K562 (cell line): ENCODE measurements around the gene DBP. TPM values are rescaled to one million over a fixed set of nuclear protein-coding genes. Genes with fewer than 3 reads are reported as not detected.
A peak's percentile ranks its signal among the peaks of the same experiment; 100 is the strongest.

ENCODE experiments used
- ARID3A ChIP-seq: IDR thresholded peaks from 2 replicates; pipeline ENCODE4 v1.6.1; 2012; ENCODE audit warnings: low read depth, low read length, improper control_type of control experiment, borderline replicate concordance
- EHMT2 ChIP-seq: fragments of 450-650 bp; IDR thresholded peaks from 2 replicates; pipeline ENCODE4 v1.6.1; 2018; ENCODE audit warnings: antibody characterized with exemption
- FOSL1 ChIP-seq: fragments of 200-800 bp; sonication (Bioruptor generic); conservative IDR thresholded peaks from 2 replicates; pipeline ENCODE4 v1.6.1; 2016; ENCODE audit warnings: missing genetic modification characterization, missing compliant biosample characterization
- HCFC1 ChIP-seq: IDR thresholded peaks from 2 replicates; pipeline ENCODE4 v1.6.1; 2012; ENCODE audit warnings: low read depth, low read length, improper control_type of control experiment
- NR1H2 ChIP-seq: sonication (generic); formaldehyde crosslinking; IDR thresholded peaks from 2 replicates; pipeline ENCODE4 v1.4.0; 2020; ENCODE audit warnings: mild to moderate bottlenecking, missing genetic modification reagents
- PHTF2 ChIP-seq: fragments of 250-450 bp; sonication (Bioruptor Pico); IDR thresholded peaks from 2 replicates; pipeline ENCODE4 v1.5.0; 2021; ENCODE audit warnings: mild to moderate bottlenecking
- SP2 ChIP-seq: IDR thresholded peaks from 2 replicates; pipeline ENCODE4 v1.6.1; 2011; ENCODE audit warnings: mild to moderate bottlenecking, low read depth, low read length, moderate library complexity; ENCODE audit not compliant: poor library complexity, severe bottlenecking; ENCODE audit errors: extremely low read depth
- polyA plus RNA-seq, 8 experiments: library from polyadenylated mRNA; depleted of rRNA in 4 of 8; stranded (reverse) in 5 of 8; unstranded in 3 of 8; fragments of >200 nt; fragmentation: Nextera tagmentation in 2 of 8; fragmentation: Illumina TruSeq in 1 of 8; extraction: Ambion mirVana in 2 of 8; extraction: Trizol in 1 of 8; gene quantifications; 2 replicates each; pipeline versions ENCODE4 v1.2.1 to v1.2.3, GENCODE V29; 2011 to 2014; ENCODE audit warnings: inconsistent platforms in 1 of 8, missing spikeins in 1 of 8
- total RNA-seq, 7 experiments: library from RNA; depleted of rRNA in 6 of 7; stranded (reverse); fragments of >200 nt in 6 of 7; fragmentation: Illumina TruSeq in 2 of 7; extraction: Trizol in 2 of 7; gene quantifications; 2 replicates each; pipeline versions ENCODE4 v1.2.1 to v1.2.3, GENCODE V29; 2011 to 2021; ENCODE audit warnings: low replicate concordance in 1 of 7
- TF ChIP-seq, protein P1 (sequence below): fragments of 200-800 bp; sonication (Bioruptor generic); IDR thresholded peaks from 2 replicates; pipeline ENCODE4 v1.6.1; 2017; ENCODE audit warnings: missing genetic modification characterization, missing compliant biosample characterization
- TF ChIP-seq, protein P2 (sequence below): fragments of 450-650 bp; IDR thresholded peaks from 2 replicates; pipeline ENCODE4 v1.6.1; 2016; ENCODE audit warnings: missing biosample characterization, missing genetic modification characterization

The DBP gene
- total and polyA plus RNA-seq, 9 of the 15 experiments (the other 6 are each of a cell fraction or from before 2014, with no cell fraction given): 0.25 to 5.5 (median 1.8) TPM

DNA sequence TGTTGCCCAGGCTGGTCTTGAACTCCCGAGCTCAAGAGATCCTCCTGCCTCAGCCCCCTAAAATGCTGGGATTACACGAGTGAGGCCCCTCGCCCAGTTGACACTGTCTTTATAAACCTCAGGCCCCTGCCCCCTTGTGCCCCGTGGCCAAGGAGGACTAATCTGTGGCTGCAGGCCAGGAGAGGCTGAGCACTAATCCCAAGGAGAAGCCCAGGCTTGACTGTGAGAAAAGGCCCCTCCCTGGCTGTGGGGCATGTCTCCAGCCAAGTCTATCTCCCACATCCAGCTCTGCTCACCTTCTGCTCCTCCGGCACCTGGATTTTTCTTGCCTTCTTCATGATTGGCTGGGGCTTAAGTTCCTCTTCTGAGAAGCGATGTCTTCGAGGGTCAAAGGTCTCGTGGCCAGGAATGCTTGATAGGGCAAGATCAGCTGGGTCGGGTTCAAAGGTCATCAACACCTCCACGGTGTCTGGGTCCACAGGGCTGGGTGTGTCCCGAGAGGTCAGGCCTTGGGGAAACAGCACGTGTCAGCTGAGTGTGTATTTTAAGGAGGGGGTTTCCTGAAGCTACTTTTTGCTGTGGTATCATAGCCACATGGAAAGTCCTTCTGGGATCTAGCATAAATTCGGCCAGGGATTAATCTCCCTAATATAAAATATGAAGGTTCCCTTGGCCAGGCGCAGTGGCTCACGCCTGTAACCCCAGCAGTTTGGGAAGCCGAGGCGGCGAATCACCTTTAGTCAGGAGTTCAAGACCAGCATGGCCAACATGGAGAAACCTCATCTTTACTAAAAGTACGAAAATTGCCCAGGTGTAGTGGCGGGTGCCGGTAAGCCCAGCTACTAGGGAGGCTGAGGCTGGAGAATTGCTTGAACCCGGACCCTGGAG, 3.8 kb downstream of the DBP start (continued):
- TF ChIP-seq, protein P1, sequence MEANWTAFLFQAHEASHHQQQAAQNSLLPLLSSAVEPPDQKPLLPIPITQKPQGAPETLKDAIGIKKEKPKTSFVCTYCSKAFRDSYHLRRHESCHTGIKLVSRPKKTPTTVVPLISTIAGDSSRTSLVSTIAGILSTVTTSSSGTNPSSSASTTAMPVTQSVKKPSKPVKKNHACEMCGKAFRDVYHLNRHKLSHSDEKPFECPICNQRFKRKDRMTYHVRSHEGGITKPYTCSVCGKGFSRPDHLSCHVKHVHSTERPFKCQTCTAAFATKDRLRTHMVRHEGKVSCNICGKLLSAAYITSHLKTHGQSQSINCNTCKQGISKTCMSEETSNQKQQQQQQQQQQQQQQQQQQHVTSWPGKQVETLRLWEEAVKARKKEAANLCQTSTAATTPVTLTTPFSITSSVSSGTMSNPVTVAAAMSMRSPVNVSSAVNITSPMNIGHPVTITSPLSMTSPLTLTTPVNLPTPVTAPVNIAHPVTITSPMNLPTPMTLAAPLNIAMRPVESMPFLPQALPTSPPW: peak; percentile 22; the same call in 1 of the 2 replicates
- TF ChIP-seq NR1H2 (CRISPR knock-in tag): no peak
- TF ChIP-seq PHTF2 (CRISPR knock-in tag): no peak
- TF ChIP-seq ARID3A: no peak
- TF ChIP-seq EHMT2: no peak
- TF ChIP-seq SP2: no peak
- peak; percentile 51; the same call in 1 of the 2 replicates for TF ChIP-seq FOSL1
- no peak for TF ChIP-seq HCFC1
- TF ChIP-seq, protein P2, sequence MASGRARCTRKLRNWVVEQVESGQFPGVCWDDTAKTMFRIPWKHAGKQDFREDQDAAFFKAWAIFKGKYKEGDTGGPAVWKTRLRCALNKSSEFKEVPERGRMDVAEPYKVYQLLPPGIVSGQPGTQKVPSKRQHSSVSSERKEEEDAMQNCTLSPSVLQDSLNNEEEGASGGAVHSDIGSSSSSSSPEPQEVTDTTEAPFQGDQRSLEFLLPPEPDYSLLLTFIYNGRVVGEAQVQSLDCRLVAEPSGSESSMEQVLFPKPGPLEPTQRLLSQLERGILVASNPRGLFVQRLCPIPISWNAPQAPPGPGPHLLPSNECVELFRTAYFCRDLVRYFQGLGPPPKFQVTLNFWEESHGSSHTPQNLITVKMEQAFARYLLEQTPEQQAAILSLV: no peak
